C4-2B (cell line): ENCODE results near the gene SLC51B.

ENCODE experiments used
- ZFX ChIP-seq: fragments of 450-650 bp; IDR thresholded peaks from 2 replicates; pipeline ENCODE4 v1.6.1; 2017
- TF ChIP-seq, protein P1 (sequence below): fragments of 450-650 bp; conservative IDR thresholded peaks from 2 replicates; pipeline ENCODE4 v1.5.1; 2017; ENCODE audit warnings: mild to moderate bottlenecking

DNA sequence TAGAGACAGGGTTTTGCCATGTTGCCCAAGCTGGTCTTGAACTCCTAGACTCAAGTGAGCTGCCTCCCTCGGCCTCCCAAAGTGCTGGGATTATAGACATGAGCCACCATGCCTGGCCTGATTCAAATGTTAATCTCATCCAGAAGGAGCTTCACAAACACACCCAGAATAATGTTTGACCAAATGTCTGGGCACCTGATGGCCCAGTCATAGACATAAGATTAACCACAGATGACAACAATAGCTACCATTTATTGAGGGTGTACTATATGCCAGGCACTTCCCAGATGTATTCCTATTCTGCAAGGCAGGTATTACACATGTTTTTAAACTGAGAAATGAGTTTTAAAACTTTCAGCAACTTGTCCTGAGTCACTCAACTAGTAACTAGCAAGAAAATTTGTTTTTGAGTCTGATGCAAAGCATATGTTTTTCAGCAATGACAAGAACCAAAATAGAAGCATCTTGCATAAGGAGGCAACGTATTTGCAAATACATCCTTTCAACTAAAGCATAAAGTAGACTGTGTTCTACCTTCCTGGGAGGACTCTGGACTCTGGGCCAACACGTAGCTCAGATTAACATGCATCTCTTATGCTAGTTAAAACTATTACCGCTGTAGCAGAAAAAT, 47.3 kb upstream of the SLC51B start:
- TF ChIP-seq, protein P1, sequence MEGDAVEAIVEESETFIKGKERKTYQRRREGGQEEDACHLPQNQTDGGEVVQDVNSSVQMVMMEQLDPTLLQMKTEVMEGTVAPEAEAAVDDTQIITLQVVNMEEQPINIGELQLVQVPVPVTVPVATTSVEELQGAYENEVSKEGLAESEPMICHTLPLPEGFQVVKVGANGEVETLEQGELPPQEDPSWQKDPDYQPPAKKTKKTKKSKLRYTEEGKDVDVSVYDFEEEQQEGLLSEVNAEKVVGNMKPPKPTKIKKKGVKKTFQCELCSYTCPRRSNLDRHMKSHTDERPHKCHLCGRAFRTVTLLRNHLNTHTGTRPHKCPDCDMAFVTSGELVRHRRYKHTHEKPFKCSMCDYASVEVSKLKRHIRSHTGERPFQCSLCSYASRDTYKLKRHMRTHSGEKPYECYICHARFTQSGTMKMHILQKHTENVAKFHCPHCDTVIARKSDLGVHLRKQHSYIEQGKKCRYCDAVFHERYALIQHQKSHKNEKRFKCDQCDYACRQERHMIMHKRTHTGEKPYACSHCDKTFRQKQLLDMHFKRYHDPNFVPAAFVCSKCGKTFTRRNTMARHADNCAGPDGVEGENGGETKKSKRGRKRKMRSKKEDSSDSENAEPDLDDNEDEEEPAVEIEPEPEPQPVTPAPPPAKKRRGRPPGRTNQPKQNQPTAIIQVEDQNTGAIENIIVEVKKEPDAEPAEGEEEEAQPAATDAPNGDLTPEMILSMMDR: no peak
- no peak for TF ChIP-seq ZFX
